WTC11 (cell line): Measurements from ENCODE around the gene ARHGAP21. TPM values are rescaled to one million over a fixed set of nuclear protein-coding genes. Genes with fewer than 3 reads are reported as not detected.

Experiments used
- ATAC-seq: fragments of 200-7000 bp; cut with Tn5 transposase; 2 replicates; pipeline ENCODE4 v1.10.0; 2021; ENCODE audit warnings: mild to moderate bottlenecking, moderate library complexity
- CTCF ChIA-PET: fragments of 300-600 bp; sonication (Branson Sonifier 250); formaldehyde crosslinking; loops from one replicate; lab custom pipeline; 2021; ENCODE audit warnings: antibody characterized with exemption; lab: Charles Lee
- POLR2A ChIA-PET: fragments of 350-600 bp; sonication (Branson Sonifier 250); formaldehyde crosslinking; loops from one replicate; lab custom pipeline; 2021; ENCODE audit warnings: antibody characterized with exemption; lab: Charles Lee
- DNase-seq: peaks from one replicate; pipeline ENCODE4 v3.0.0; 2021; ENCODE audit warnings: low spot score
- H3K27ac Mint-ChIP-seq: 2 replicates; pipeline ENCODE4 v1.8.0; 2021; ENCODE audit warnings: mixed read lengths
- H3K27me3 Mint-ChIP-seq: 2 replicates; pipeline ENCODE4 v1.8.0; 2021; ENCODE audit warnings: low read depth, mild to moderate bottlenecking, moderate library complexity, mixed read lengths
- H3K36me3 Mint-ChIP-seq: 2 replicates; pipeline ENCODE4 v1.8.0; 2021; ENCODE audit warnings: mixed read lengths
- H3K4me1 Mint-ChIP-seq: 2 replicates; pipeline ENCODE4 v1.8.0; 2022; ENCODE audit warnings: mixed read lengths
- H3K4me3 Mint-ChIP-seq: 2 replicates; pipeline ENCODE4 v1.8.0; 2021; ENCODE audit warnings: mild to moderate bottlenecking, moderate library complexity, mixed read lengths
- H3K9me3 Mint-ChIP-seq: 2 replicates; pipeline ENCODE4 v1.8.0; 2021; ENCODE audit warnings: mixed read lengths
- ATF2 ChIP-seq: sonication (generic); formaldehyde crosslinking; IDR thresholded peaks from 2 replicates; pipeline ENCODE4 v1.8.1; 2022; ENCODE audit warnings: low read depth, missing genetic modification reagents, borderline replicate concordance
- CTCF ChIP-seq: fragments of 200-600 bp; IDR thresholded peaks from 2 replicates; pipeline ENCODE4 v1.8.0; 2022; ENCODE audit warnings: antibody characterized with exemption
- GRHL2 ChIP-seq: fragments of 250-450 bp; sonication (Bioruptor Pico); IDR thresholded peaks from 2 replicates; pipeline ENCODE4 v1.8.0; 2022; ENCODE audit warnings: mild to moderate bottlenecking, moderate library complexity; ENCODE audit not compliant: insufficient replicate concordance, severe bottlenecking
- HMGA2 ChIP-seq: fragments of 250-450 bp; sonication (Bioruptor Pico); IDR thresholded peaks from 2 replicates; pipeline ENCODE4 v1.4.0; 2021; ENCODE audit warnings: mild to moderate bottlenecking, moderate library complexity
- NR2C2 ChIP-seq: sonication (generic); formaldehyde crosslinking; IDR thresholded peaks from 2 replicates; pipeline ENCODE4 v1.8.0; 2022; ENCODE audit warnings: mild to moderate bottlenecking, missing genetic modification reagents
- SMAD4 ChIP-seq: sonication (generic); formaldehyde crosslinking; IDR thresholded peaks from 2 replicates; pipeline ENCODE4 v1.8.0; 2022; ENCODE audit warnings: mild to moderate bottlenecking, missing genetic modification reagents
- STAT6 ChIP-seq: sonication (generic); formaldehyde crosslinking; conservative IDR thresholded peaks from 2 replicates; pipeline ENCODE4 v1.8.1; 2023; ENCODE audit warnings: mild to moderate bottlenecking, low read depth, missing genetic modification reagents, moderate library complexity
- TEAD4 ChIP-seq: sonication (generic); formaldehyde crosslinking; IDR thresholded peaks from 2 replicates; pipeline ENCODE4 v1.8.0; 2022; ENCODE audit warnings: mild to moderate bottlenecking, missing genetic modification reagents
- ZNF232 ChIP-seq: sonication (generic); formaldehyde crosslinking; IDR thresholded peaks from 2 replicates; pipeline ENCODE4 v1.8.0; 2022; ENCODE audit warnings: mild to moderate bottlenecking, missing genetic modification reagents
- ZNF263 ChIP-seq: sonication (generic); formaldehyde crosslinking; IDR thresholded peaks from 2 replicates; pipeline ENCODE4 v1.8.1; 2022; ENCODE audit warnings: low read depth, mild to moderate bottlenecking, moderate library complexity, missing genetic modification reagents
- ZNF317 ChIP-seq: sonication (generic); formaldehyde crosslinking; IDR thresholded peaks from 2 replicates; pipeline ENCODE4 v1.8.1; 2023; ENCODE audit warnings: low read depth, mild to moderate bottlenecking, moderate library complexity, missing genetic modification reagents, borderline replicate concordance
- ZNF671 ChIP-seq: fragments of 250-450 bp; sonication (Bioruptor Pico); IDR thresholded peaks from 2 replicates; pipeline ENCODE4 v1.8.0; 2021; ENCODE audit warnings: mild to moderate bottlenecking
- total RNA-seq: library from RNA; stranded (reverse); gene quantifications from 3 replicates; pipeline ENCODE4 v1.2.3, GENCODE V29; 2021
- TF ChIP-seq, protein P1 (sequence below): sonication (generic); formaldehyde crosslinking; IDR thresholded peaks from 2 replicates; pipeline ENCODE4 v1.8.0; 2022; ENCODE audit warnings: missing genetic modification reagents

The ARHGAP21 gene
- total RNA-seq, 1 experiment from 2014 or later: 33.8 TPM

GRCh38 chr10:24618401-24618800, 105.3 kb downstream of the ARHGAP21 start:
- H3K36me3 Mint-ChIP-seq: peaks cover 4% of the 10 kb centered on the region
- H3K4me3 Mint-ChIP-seq: no peak overlapping the region
- H3K4me1 Mint-ChIP-seq: no peaks in the 10 kb centered on the region
- no peaks in the 10 kb centered on the region for H3K27me3 Mint-ChIP-seq
- H3K9me3 Mint-ChIP-seq: no peaks in the 10 kb centered on the region
- POLR2A ChIA-PET: no interaction called here
- peak overlapping the region; percentile 29; the same call in 1 of the 2 replicates for H3K27ac Mint-ChIP-seq
- DNase-seq (no peak), ATAC-seq (no peak)
- CTCF ChIA-PET: interaction anchor here (0.5 to 2.0 kb wide), 35 partner anchors 10 to 589 kb away, joined by 3 to 15 read pairs (median 4); partner anchors contain the start of genes ENKUR and THNSL1
- TF ChIP-seq HMGA2 (CRISPR knock-in tag) (no peak), ZNF232 (CRISPR knock-in tag) (no peak), SMAD4 (CRISPR knock-in tag) (no peak), STAT6 (CRISPR knock-in tag) (no peak), TEAD4 (CRISPR knock-in tag) (no peak), GRHL2 (CRISPR knock-in tag) (no peak), ZNF671 (CRISPR knock-in tag) (no peak), NR2C2 (CRISPR knock-in tag) (no peak), ATF2 (CRISPR knock-in tag) (no peak)

DNA sequence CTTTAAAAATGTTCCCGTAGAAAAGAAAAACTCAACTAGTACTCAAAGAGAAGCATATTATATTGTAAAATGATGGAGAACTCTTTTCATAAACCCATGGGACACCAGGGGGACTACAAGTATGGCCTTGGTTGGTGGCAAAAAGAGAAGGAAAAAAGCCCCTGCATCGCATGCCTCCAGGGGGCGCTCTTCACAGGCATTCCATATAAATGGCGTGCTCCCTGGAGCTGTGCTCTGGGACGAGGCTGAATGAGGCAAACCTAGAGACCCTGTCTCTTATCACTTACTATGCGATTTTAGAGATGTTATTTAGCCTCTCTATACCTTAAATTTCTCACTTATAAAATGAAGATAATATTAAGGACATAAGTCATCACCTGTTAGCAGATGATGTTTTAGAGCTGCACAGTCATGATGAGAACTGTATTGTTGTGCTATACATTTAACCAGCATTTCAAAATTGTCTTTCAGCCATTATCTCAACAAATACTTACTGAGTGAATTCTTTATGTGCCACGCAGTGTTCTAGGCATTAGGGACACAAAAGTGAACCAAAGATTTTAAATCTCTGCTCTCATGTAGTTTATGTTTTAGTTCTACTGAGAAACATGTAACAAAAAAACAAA, 105.8 kb downstream of the ARHGAP21 start:
- ChIA-PET CTCF (interaction anchor here (0.5 to 2.0 kb wide), 37 partner anchors 10 to 590 kb away, joined by 3 to 15 read pairs (median 3); partner anchors contain the start of genes ENKUR and THNSL1), POLR2A (no interaction called here)
- DNase-seq (peak; percentile 83), ATAC-seq (peak; percentile 95)
- no peaks in the 10 kb centered on the region for H3K27me3 Mint-ChIP-seq
- H3K9me3 Mint-ChIP-seq: no peaks in the 10 kb centered on the region
- peak overlapping the region; percentile 29; the same call in 1 of the 2 replicates for H3K27ac Mint-ChIP-seq
- H3K36me3 Mint-ChIP-seq: peaks cover 4% of the 10 kb centered on the region
- H3K4me3 Mint-ChIP-seq: no peak overlapping the region
- no peaks in the 10 kb centered on the region for H3K4me1 Mint-ChIP-seq
- TF ChIP-seq CTCF (peak; percentile 93), ZNF317 (CRISPR knock-in tag) (no peak), ZNF263 (CRISPR knock-in tag) (peak; percentile 75; the same call in 1 of the 2 replicates)
- TF ChIP-seq, protein P1, sequence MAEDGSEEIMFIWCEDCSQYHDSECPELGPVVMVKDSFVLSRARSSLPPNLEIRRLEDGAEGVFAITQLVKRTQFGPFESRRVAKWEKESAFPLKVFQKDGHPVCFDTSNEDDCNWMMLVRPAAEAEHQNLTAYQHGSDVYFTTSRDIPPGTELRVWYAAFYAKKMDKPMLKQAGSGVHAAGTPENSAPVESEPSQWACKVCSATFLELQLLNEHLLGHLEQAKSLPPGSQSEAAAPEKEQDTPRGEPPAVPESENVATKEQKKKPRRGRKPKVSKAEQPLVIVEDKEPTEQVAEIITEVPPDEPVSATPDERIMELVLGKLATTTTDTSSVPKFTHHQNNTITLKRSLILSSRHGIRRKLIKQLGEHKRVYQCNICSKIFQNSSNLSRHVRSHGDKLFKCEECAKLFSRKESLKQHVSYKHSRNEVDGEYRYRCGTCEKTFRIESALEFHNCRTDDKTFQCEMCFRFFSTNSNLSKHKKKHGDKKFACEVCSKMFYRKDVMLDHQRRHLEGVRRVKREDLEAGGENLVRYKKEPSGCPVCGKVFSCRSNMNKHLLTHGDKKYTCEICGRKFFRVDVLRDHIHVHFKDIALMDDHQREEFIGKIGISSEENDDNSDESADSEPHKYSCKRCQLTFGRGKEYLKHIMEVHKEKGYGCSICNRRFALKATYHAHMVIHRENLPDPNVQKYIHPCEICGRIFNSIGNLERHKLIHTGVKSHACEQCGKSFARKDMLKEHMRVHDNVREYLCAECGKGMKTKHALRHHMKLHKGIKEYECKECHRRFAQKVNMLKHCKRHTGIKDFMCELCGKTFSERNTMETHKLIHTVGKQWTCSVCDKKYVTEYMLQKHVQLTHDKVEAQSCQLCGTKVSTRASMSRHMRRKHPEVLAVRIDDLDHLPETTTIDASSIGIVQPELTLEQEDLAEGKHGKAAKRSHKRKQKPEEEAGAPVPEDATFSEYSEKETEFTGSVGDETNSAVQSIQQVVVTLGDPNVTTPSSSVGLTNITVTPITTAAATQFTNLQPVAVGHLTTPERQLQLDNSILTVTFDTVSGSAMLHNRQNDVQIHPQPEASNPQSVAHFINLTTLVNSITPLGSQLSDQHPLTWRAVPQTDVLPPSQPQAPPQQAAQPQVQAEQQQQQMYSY (CRISPR knock-in tag): no peak
